Measurements from ENCODE around the gene SH3GLB2. TPM values are rescaled to one million over a fixed set of nuclear protein-coding genes. Genes with fewer than 3 reads are reported as not detected.

SH3GLB2 gene
- total and polyA plus RNA-seq, 2 experiments from 2014 or later: 21.9 to 68.0 TPM

GRCh38 chr9:129040113-129040643 is 12.0 kb upstream of the SH3GLB2 start:
- Histone ChIP-seq H2AFZ (no peak overlapping the region), H3F3A (replicated peaks; ENCODE audit: low read depth) (0 out of 2 replicates have a peak, but pooled peaks cover 2% of the 10 kb centered on the region), H3K4me2 (no peak overlapping the region), H3K9me2 (ENCODE audit: insufficient read depth) (no peaks in the 10 kb centered on the region), H3K27me3 (ENCODE audit: insufficient read depth) (no peaks in the 10 kb centered on the region), H3K79me2 (replicated peaks; ENCODE audit: insufficient read depth) (peaks cover 30% of the 10 kb centered on the region), H3K4me1 (ENCODE audit: insufficient read depth) (no peaks in the 10 kb centered on the region), H3K27ac (ENCODE audit: low read depth) (no peak overlapping the region), H3K36me3 (ENCODE audit: insufficient read depth) (0 out of 2 replicates have a peak, but pooled peaks cover 6% of the 10 kb centered on the region), H3K4me3 (no peak overlapping the region), H4K20me1 (replicated peaks; ENCODE audit: insufficient read depth) (peaks cover 4% of the 10 kb centered on the region; the same call in 1 of the 2 replicates)
- DNase-seq (ENCODE audit: low spot score) (no peak), ATAC-seq (no peak)
- Mint-ChIP-seq H3K27ac (no peak overlapping the region), H3K9me3 (no peaks in the 10 kb centered on the region), H3K4me3 (no peak overlapping the region), H3K27me3 (ENCODE audit: insufficient read depth, low read depth, poor library complexity) (peaks cover 9% of the 10 kb centered on the region), H3K4me1 (peaks cover 8% of the 10 kb centered on the region), H3K36me3 (ENCODE audit: low read depth) (peaks cover 28% of the 10 kb centered on the region)
- TF ChIP-seq REST (IDR thresholded peaks at IDR 0.05; ENCODE audit: unreplicated experiment): no peak
- TF ChIP-seq ETS1 (IDR thresholded peaks at IDR 0.05): no peak
- TF ChIP-seq CTCF (conservative IDR thresholded peaks at IDR 0.05; ENCODE audit: low read depth in 2 of 2): no peak
- TF ChIP-seq EZH2phosphoT487 (IDR thresholded peaks at IDR 0.05; ENCODE audit: unreplicated experiment): no peak
- no peak for TF ChIP-seq ZNF331 (CRISPR knock-in tag; IDR thresholded peaks at IDR 0.05; ENCODE audit: low read depth)
- TF ChIP-seq NANOG (IDR thresholded peaks at IDR 0.05; ENCODE audit: borderline replicate concordance): no peak
- TF ChIP-seq ZNF114 (CRISPR knock-in tag; IDR thresholded peaks at IDR 0.05): no peak
- no peak for TF ChIP-seq POLR2AphosphoS5 (IDR thresholded peaks at IDR 0.05; ENCODE audit: low read depth)
- TF ChIP-seq CREB1 (CRISPR knock-in tag; IDR thresholded peaks at IDR 0.05; ENCODE audit: low read depth): no peak
- TF ChIP-seq JUNB (IDR thresholded peaks at IDR 0.05; ENCODE audit: unreplicated experiment): no peak
- no peak for TF ChIP-seq STAT1 (IDR thresholded peaks at IDR 0.05; ENCODE audit: unreplicated experiment)
- no peak for TF ChIP-seq EZH2 (IDR thresholded peaks at IDR 0.05; ENCODE audit: low read depth, unreplicated experiment)
- no peak for TF ChIP-seq ZNF462 (CRISPR knock-in tag; IDR thresholded peaks at IDR 0.05)
